ENCODE results near the gene CD82. TPM values are rescaled to one million over a fixed set of nuclear protein-coding genes. Genes with fewer than 3 reads are reported as not detected.
"Not testable (repeated sequence)": the region's sequence is repeated elsewhere in the genome, so short reads cannot be mapped to it uniquely, and the experiment has no call there.

The CD82 gene
- total RNA-seq, 1 experiment from 2014 or later, result 32.6 TPM

DNA sequence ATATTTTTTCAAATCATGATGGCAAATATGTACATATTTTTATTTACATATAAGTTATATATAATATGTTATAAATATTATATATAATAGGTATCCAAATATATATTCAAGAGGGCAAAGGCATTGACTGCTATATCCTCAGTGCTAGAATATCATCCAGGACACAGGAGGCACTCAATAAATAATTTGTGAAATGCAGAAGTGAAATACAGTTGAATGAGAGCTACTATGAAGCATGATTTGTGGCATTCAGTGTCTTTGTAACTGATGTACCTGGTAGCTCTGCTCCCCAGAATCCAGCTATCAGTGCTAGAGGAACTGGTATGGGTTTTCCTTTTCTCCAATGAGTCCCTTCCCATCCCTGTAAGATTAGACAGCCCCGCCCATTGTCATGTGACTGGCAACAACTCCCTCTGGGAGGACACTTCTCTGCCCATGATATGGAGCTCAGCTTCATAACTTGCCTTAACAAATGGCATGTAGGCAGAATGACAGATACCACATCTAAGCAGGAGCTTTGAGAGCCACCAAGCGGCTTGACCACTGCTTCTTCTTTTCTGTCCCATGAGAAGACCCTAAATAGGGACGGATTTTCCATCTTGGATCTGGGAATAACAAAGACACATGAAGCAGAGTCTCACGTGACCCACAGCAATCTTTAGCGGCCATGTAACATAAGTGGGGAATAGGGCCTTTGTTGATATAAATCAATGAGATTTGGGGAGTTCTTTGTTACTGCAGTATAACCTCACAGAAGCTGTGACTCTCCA, 10.2 kb upstream of the CD82 start:
- Mint-ChIP-seq H3K36me3 (ENCODE audit: insufficient read depth, unreplicated experiment) (no peaks in the 10 kb centered on the region), H3K4me3 (ENCODE audit: low read depth, unreplicated experiment) (no peak overlapping the region), H3K4me1 (ENCODE audit: low read depth, unreplicated experiment) (no peaks in the 10 kb centered on the region), H3K9me3 (ENCODE audit: low read depth, unreplicated experiment) (no peaks in the 10 kb centered on the region), H3K27ac (ENCODE audit: unreplicated experiment) (no peak overlapping the region), H3K27me3 (ENCODE audit: unreplicated experiment) (peaks cover 24% of the 10 kb centered on the region)
- CTCF ChIA-PET, result interaction anchor here (2.1 to 3.1 kb wide), 2 partner anchors 10 to 62 kb away, joined by 8 to 40 read pairs; partner anchors contain the start of gene CD82
- TF ChIP-seq, protein P1, sequence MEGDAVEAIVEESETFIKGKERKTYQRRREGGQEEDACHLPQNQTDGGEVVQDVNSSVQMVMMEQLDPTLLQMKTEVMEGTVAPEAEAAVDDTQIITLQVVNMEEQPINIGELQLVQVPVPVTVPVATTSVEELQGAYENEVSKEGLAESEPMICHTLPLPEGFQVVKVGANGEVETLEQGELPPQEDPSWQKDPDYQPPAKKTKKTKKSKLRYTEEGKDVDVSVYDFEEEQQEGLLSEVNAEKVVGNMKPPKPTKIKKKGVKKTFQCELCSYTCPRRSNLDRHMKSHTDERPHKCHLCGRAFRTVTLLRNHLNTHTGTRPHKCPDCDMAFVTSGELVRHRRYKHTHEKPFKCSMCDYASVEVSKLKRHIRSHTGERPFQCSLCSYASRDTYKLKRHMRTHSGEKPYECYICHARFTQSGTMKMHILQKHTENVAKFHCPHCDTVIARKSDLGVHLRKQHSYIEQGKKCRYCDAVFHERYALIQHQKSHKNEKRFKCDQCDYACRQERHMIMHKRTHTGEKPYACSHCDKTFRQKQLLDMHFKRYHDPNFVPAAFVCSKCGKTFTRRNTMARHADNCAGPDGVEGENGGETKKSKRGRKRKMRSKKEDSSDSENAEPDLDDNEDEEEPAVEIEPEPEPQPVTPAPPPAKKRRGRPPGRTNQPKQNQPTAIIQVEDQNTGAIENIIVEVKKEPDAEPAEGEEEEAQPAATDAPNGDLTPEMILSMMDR (IDR thresholded peaks at IDR 0.05; ENCODE audit: unreplicated experiment), result no peak
- DNase-seq, result no peak
- intact Hi-C loops (cut with micrococcal nuclease; ENCODE audit: unreplicated experiment), result loop anchor here (10.0 kb wide), 2 partner anchors 220 to 350 kb away; no protein-coding TSS in a partner anchor
- no TSS peak for BruUV-seq (replicated peaks)

DNA sequence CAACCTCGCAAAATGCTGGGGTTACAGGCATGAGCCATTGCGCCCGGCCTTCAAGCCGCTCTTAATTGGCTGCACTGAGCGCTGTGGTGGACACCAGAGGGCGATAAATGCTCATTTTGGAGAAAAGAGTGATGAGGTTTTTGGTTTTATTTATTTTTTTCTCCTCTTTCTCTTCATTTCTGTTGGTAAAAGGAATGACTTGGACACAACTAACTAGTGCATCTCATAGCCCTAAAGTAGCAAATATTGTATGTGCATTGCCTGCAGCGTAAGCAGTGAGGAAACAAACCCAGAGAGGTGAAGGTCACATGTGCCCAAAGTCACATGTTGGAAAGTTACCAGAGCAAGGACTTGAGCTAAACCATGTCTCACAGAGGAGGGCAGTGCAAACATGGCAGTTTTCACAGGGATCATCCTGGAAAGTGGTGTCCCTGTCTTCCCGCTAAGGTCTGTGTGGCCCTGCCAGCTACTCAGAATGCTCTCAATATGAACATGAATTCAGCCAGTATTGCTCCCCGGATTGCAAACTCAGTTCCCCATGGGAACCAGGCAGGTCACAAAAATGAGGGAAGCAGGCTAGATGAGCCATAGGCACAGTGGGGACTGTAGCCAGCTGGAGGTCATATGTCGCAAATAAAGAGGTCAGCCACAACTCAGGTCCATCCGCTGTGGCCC, 8.6 kb upstream of the CD82 start:
- peaks cover 8% of the 10 kb centered on the region for H3K4me1 Mint-ChIP-seq (ENCODE audit: low read depth, unreplicated experiment)
- no TSS peak for BruUV-seq (replicated peaks)
- no peaks in the 10 kb centered on the region for H3K9me3 Mint-ChIP-seq (ENCODE audit: low read depth, unreplicated experiment)
- H3K27me3 Mint-ChIP-seq (ENCODE audit: unreplicated experiment), result peaks cover 21% of the 10 kb centered on the region
- no peak overlapping the region for H3K27ac Mint-ChIP-seq (ENCODE audit: unreplicated experiment)
- TF ChIP-seq, protein P1 (IDR thresholded peaks at IDR 0.05; ENCODE audit: unreplicated experiment), result peak; percentile 79
- DNase-seq, result peak; percentile 70
- intact Hi-C loops (cut with micrococcal nuclease; ENCODE audit: unreplicated experiment), result loop anchor here (1.0 to 10.0 kb wide), 3 partner anchors 60 to 348 kb away; no protein-coding TSS in a partner anchor
- CTCF ChIA-PET, result interaction anchor here (0.7 to 3.1 kb wide), 5 partner anchors 8 to 249 kb away, joined by 3 to 40 read pairs (median 6); partner anchors contain the start of gene CD82
- H3K4me3 Mint-ChIP-seq (ENCODE audit: low read depth, unreplicated experiment), result no peak overlapping the region
- H3K36me3 Mint-ChIP-seq (ENCODE audit: insufficient read depth, unreplicated experiment), result no peaks in the 10 kb centered on the region

DNA sequence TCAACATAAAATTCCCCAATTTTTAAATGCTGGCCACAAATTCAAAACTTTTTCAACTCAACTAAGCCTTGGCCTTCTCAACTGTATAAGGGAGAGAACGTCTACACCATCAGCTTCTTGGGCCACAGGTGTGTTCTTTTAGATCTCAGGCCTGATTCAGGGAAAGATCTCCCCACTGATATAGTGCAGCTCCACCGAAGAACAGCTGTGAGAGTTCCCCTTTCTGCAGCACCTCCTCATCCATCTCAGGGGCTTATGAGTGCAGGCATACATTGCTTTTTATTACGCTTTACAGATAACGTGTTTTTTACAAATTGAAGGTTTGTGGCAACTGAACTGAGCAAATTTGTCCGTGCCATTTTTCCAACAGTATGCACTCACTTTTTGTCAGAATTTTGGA, 8.0 kb upstream of the CD82 start:
- no peak for DNase-seq
- Mint-ChIP-seq H3K36me3 (ENCODE audit: insufficient read depth, unreplicated experiment) (no peaks in the 10 kb centered on the region), H3K9me3 (ENCODE audit: low read depth, unreplicated experiment) (no peaks in the 10 kb centered on the region), H3K4me3 (ENCODE audit: low read depth, unreplicated experiment) (no peak overlapping the region), H3K27me3 (ENCODE audit: unreplicated experiment) (peaks cover 15% of the 10 kb centered on the region), H3K27ac (ENCODE audit: unreplicated experiment) (no peak overlapping the region), H3K4me1 (ENCODE audit: low read depth, unreplicated experiment) (peaks cover 8% of the 10 kb centered on the region)
- TF ChIP-seq, protein P1 (IDR thresholded peaks at IDR 0.05; ENCODE audit: unreplicated experiment), result no peak
- CTCF ChIA-PET, result interaction anchor here (0.7 to 3.1 kb wide), 5 partner anchors 8 to 77 kb away, joined by 3 to 40 read pairs (median 7); partner anchors contain the start of gene CD82
- no TSS peak for BruUV-seq (replicated peaks)
- intact Hi-C loops (cut with micrococcal nuclease; ENCODE audit: unreplicated experiment), result loop anchor here (10.0 kb wide), 2 partner anchors 217 to 347 kb away; no protein-coding TSS in a partner anchor

DNA sequence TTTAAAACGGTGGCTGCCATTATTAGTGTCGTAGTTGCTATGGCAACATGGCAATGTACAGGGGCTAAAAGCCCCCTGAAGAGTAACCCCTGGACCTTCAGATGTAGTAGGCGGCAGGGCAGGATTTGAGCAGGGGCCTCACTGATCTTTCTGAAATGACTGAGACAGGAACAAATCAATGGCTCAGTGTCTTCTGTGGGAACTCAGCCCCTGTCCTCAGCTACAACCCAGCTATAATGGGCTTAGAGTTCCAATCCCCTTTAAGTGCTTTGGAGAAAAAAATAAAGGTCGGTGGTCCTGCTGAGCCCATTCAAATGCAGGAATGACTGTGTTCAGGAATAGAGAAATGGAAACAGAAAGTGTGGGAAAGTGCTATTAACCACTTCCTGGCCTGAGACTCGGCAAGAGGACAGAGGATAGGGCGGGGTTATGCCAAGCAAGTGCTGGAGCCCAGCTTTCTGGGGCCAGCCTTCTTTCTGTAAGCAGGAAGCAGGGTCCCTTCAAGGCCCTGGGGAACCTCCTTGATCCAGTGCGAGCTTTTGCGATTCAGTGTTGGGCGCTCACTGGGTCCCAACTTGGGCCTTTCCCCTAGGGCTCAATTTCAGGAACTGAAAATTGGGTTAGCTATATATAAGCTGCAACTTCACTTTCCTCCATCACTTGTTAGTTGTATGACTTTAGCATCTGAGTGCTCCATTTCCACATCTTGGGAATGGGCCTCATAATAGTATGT, 6.1 kb upstream of the CD82 start:
- H3K27ac Mint-ChIP-seq (ENCODE audit: unreplicated experiment), result no peak overlapping the region
- TF ChIP-seq, protein P1 (IDR thresholded peaks at IDR 0.05; ENCODE audit: unreplicated experiment), result no peak
- H3K4me1 Mint-ChIP-seq (ENCODE audit: low read depth, unreplicated experiment), result peaks cover 11% of the 10 kb centered on the region
- H3K4me3 Mint-ChIP-seq (ENCODE audit: low read depth, unreplicated experiment), result no peak overlapping the region
- H3K36me3 Mint-ChIP-seq (ENCODE audit: insufficient read depth, unreplicated experiment), result no peaks in the 10 kb centered on the region
- DNase-seq, result no peak
- no TSS peak for BruUV-seq (replicated peaks)
- intact Hi-C loops (cut with micrococcal nuclease; ENCODE audit: unreplicated experiment), result loop anchor here (10.0 kb wide), 2 partner anchors 215 to 345 kb away; no protein-coding TSS in a partner anchor
- H3K9me3 Mint-ChIP-seq (ENCODE audit: low read depth, unreplicated experiment), result no peaks in the 10 kb centered on the region
- H3K27me3 Mint-ChIP-seq (ENCODE audit: unreplicated experiment), result no peaks in the 10 kb centered on the region
- CTCF ChIA-PET, result interaction anchor here (0.6 to 1.7 kb wide), 4 partner anchors 36 to 63 kb away, joined by 3 to 7 read pairs (median 4); no protein-coding TSS in a partner anchor

DNA sequence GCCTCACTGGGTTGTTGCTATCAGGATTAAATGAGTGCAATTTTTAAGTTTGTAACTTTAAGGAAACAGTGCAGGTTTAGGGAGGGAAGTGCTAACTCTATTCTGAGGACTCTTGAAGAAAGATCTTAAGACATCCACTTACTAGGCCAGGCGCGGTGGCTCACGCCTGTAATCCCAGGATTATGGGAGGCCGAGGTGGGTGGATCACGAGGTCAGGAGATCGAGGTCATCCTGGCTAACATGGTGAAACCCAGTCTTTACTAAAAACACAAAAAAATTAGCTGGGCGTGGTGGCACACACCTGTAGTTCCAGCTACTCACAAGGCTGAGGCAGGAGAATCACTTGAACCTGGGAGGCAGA, 5.5 kb upstream of the CD82 start:
- not testable (repeated sequence) for DNase-seq; H3K9me3 Mint-ChIP-seq (ENCODE audit: low read depth, unreplicated experiment); H3K27ac Mint-ChIP-seq (ENCODE audit: unreplicated experiment); H3K4me3 Mint-ChIP-seq (ENCODE audit: low read depth, unreplicated experiment); H3K27me3 Mint-ChIP-seq (ENCODE audit: unreplicated experiment); BruUV-seq (replicated peaks); H3K36me3 Mint-ChIP-seq (ENCODE audit: insufficient read depth, unreplicated experiment)
- H3K4me1 Mint-ChIP-seq (ENCODE audit: low read depth, unreplicated experiment), result peaks cover 16% of the 10 kb centered on the region
- intact Hi-C loops (cut with micrococcal nuclease; ENCODE audit: unreplicated experiment), result loop anchor here (10.0 kb wide), 2 partner anchors 215 to 345 kb away; no protein-coding TSS in a partner anchor
- CTCF ChIA-PET, result interaction anchor here (0.6 to 1.7 kb wide), 3 partner anchors 36 to 62 kb away, joined by 3 to 4 read pairs (median 3); no protein-coding TSS in a partner anchor
